ENCODE results near the gene GJC1. TPM values are rescaled to one million over a fixed set of nuclear protein-coding genes. Genes with fewer than 3 reads are reported as not detected.

GJC1 gene
- total RNA-seq, 3 donors from 2014 or later = 2.3 to 4.6 (median 4.3) TPM

DNA sequence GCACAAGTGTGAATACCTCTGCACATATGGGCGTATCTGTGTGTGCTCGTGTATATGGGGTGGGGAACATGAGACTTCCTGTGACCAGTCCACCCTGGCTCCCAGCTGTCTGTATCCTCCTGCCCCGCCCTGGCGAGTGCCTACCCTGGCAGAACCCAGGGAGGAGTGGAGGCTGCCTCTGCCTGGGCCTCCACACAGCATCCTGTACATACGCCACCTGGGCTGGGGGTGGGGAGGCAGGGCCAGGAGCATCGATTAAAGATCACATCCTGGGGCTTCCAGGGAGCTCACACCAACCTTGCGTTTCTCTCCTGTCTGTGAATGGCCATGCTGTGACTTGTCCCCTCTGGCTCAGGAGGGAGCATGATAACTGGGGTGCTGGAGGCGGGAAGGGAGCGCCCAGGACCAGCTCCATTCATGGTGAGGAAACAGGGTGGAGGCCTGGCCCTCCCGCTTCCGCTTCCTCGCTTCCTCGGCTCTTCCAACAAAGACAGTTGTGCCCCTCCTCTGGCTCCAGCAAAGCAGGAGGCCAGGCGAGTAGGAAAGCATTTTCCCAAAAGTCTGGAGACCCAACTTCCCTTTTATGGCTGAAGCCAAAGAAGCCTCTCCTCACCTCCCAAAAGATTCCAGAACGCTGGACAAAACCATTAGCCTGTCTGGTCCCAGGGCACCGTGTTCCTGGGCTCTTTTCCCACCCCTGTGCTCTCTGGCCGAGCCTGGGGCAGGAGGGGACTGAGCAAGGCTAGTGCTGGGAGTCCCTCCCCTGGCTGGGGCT is 48.3 kb downstream of the GJC1 start:
- Histone ChIP-seq H3K4me1 (no peaks in the 10 kb centered on the region), H3K9me3 (no peaks in the 10 kb centered on the region), H3K27ac (peak overlapping the region in 1 of 2 donors; percentile 32), H3K4me3 (no peak overlapping the region), H3K27me3 (no peaks in the 10 kb centered on the region), H3K36me3 (no peaks in the 10 kb centered on the region)
- TF ChIP-seq POLR2A (IDR thresholded peaks at IDR 0.05) = no peak
- TF ChIP-seq CTCF (IDR thresholded peaks at IDR 0.05) = no peak
- TF ChIP-seq POLR2AphosphoS5 (IDR thresholded peaks at IDR 0.05) = no peak
- intact Hi-C loops (cut with DNase I; ENCODE audit: low total_unique reads) = no loop called here
- no peak for DNase-seq (ENCODE audit: low spot score in 2 of 2)

GRCh38 chr17:44780845-44781480 is 49.1 kb downstream of the GJC1 start:
- no peaks in the 10 kb centered on the region for H3K27me3 ChIP-seq

GRCh38 chr17:44780161-44780560 is 49.9 kb downstream of the GJC1 start:
- Histone ChIP-seq H3K4me3 (no peak overlapping the region), H3K27ac (no peak overlapping the region), H3K27me3 (no peaks in the 10 kb centered on the region), H3K36me3 (no peaks in the 10 kb centered on the region), H3K9me3 (no peaks in the 10 kb centered on the region), H3K4me1 (no peaks in the 10 kb centered on the region)
- no peak for DNase-seq (ENCODE audit: low spot score in 2 of 2)
- TF ChIP-seq CTCF (IDR thresholded peaks at IDR 0.05) (no peak), POLR2AphosphoS5 (IDR thresholded peaks at IDR 0.05) (no peak), POLR2A (IDR thresholded peaks at IDR 0.05) (no peak)
- intact Hi-C loops (cut with DNase I; ENCODE audit: low total_unique reads) = no loop called here

More at GRCh38 chr17:44780845-44781480, 49.1 kb downstream of the GJC1 start:
- Histone ChIP-seq H3K4me1 (no peaks in the 10 kb centered on the region), H3K9me3 (no peaks in the 10 kb centered on the region), H3K27ac (no peak overlapping the region), H3K36me3 (no peaks in the 10 kb centered on the region), H3K4me3 (no peak overlapping the region)
- TF ChIP-seq POLR2AphosphoS5 (IDR thresholded peaks at IDR 0.05) = no peak
- intact Hi-C loops (cut with DNase I; ENCODE audit: low total_unique reads) = no loop called here
- no peak for DNase-seq (ENCODE audit: low spot score in 2 of 2)

DNA sequence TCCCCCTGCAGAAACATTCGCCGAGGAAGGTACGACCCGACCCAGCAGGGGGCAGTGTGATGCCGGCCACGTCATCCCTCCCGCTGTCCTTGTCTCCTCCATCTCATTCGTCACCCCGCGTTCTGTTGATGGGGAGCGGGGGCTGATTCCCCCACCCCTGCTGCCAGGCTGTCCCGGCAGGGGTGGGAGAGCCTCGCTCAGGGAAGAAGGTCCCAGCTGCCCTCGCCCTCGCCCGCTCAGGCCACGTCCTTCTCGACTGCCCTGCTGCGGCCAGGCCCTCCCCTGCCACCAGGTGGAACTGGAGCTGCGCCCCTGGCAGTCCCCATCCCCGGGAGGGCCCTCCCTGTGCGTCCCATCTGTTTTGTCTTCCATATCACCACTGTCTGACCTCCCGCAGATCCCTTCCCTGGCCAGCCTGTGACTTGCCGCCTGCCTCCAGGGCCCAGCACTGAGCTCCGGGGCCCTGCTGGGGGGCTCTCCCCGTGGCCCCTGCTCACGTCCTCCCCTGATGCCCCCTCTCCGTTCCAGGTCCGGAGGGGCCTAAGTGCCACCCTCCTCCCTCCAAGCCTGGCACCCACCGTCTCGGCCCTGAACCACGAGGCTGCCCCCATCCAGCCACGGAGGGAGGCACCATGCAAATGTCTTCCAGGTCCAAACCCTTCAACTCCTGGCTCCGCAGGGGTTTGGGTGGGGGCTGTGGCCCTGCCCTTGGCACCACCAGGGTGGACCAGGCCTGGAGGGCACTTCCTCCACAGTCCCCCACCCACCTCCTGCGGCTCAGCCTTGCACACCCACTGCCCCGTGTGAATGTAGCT is 50.7 kb downstream of the GJC1 start:
- Histone ChIP-seq H3K4me1 (no peaks in the 10 kb centered on the region), H3K4me3 (peak overlapping the region in 2 of 3 donors; percentile 44 to 59), H3K36me3 (no peaks in the 10 kb centered on the region), H3K27ac (no peak overlapping the region), H3K9me3 (no peaks in the 10 kb centered on the region), H3K27me3 (no peaks in the 10 kb centered on the region)
- peak; percentile 62 to 71 for DNase-seq (ENCODE audit: low spot score in 2 of 2)
- intact Hi-C loops (cut with DNase I; ENCODE audit: low total_unique reads) = no loop called here
- TF ChIP-seq POLR2AphosphoS5 (IDR thresholded peaks at IDR 0.05) = no peak
- TF ChIP-seq CTCF (IDR thresholded peaks at IDR 0.05) = peak; percentile 46 to 88 (median 76)
- no peak for TF ChIP-seq POLR2A (IDR thresholded peaks at IDR 0.05)

GRCh38 chr17:44778656-44779210 is 51.4 kb downstream of the GJC1 start:
- no peaks in the 10 kb centered on the region for H3K4me1 ChIP-seq
- intact Hi-C loops (cut with DNase I; ENCODE audit: low total_unique reads) = no loop called here

More at GRCh38 chr17:44778656-44779210, 51.4 kb downstream of the GJC1 start:
- no peaks in the 10 kb centered on the region for H3K27me3 ChIP-seq
- H3K27ac ChIP-seq = no peak overlapping the region
- DNase-seq (ENCODE audit: low spot score in 2 of 2) = no peak
- no peaks in the 10 kb centered on the region for H3K36me3 ChIP-seq
- TF ChIP-seq POLR2A (IDR thresholded peaks at IDR 0.05) (no peak), POLR2AphosphoS5 (IDR thresholded peaks at IDR 0.05) (no peak), CTCF (IDR thresholded peaks at IDR 0.05) (no peak)
- peak overlapping the region in 2 of 3 donors; percentile 44 to 59 for H3K4me3 ChIP-seq
- no peaks in the 10 kb centered on the region for H3K9me3 ChIP-seq

Measured in breast epithelium (tissue), 4 donors.